Thymus (tissue), 11 donors: Measurements from ENCODE around the gene CHIC1. TPM values are rescaled to one million over a fixed set of nuclear protein-coding genes. Genes with fewer than 3 reads are reported as not detected.
"Not testable (repeated sequence)": the region's sequence is repeated elsewhere in the genome, so short reads cannot be mapped to it uniquely, and the experiment has no call there.

Experiments
- DNase-seq, 9 donors: peaks; one replicate each; pipeline ENCODE4 v3.0.0-alpha.2; 2013; ENCODE audit warnings: low spot score in 9 of 9, low read depth in 6 of 9, missing footprints in 1 of 9
- H3K27ac ChIP-seq, 2 donors: one replicate each; pipeline ENCODE4 v1.5.1; 2013; ENCODE audit warnings: control low read depth in 1 of 2, low read depth in 1 of 2, low read length in 1 of 2, mild to moderate bottlenecking in 1 of 2, moderate library complexity in 1 of 2
- H3K27me3 ChIP-seq, 2 donors: one replicate each; pipeline ENCODE4 v1.5.1; 2013; ENCODE audit warnings: low read length in 1 of 2; ENCODE audit not compliant: control insufficient read depth in 2 of 2, insufficient read depth in 1 of 2
- H3K36me3 ChIP-seq, 2 donors: one replicate each; pipeline ENCODE4 v1.5.1; 2013; ENCODE audit warnings: low read length in 1 of 2, mild to moderate bottlenecking in 1 of 2, moderate library complexity in 1 of 2; ENCODE audit not compliant: control insufficient read depth in 2 of 2, insufficient read depth in 2 of 2
- H3K4me1 ChIP-seq, 2 donors: one replicate each; pipeline ENCODE4 v1.5.1; 2013; ENCODE audit warnings: low read length in 2 of 2; ENCODE audit not compliant: control insufficient read depth in 2 of 2, insufficient read depth in 2 of 2
- H3K4me3 ChIP-seq, 2 donors: one replicate each; pipeline ENCODE4 v1.5.1; 2013; ENCODE audit warnings: low read length in 2 of 2, control low read depth in 1 of 2, mild to moderate bottlenecking in 1 of 2
- H3K9me3 ChIP-seq, 2 donors: one replicate each; pipeline ENCODE4 v1.5.1; 2013; ENCODE audit warnings: low read length in 1 of 2, mild to moderate bottlenecking in 1 of 2; ENCODE audit not compliant: control insufficient read depth in 2 of 2, insufficient read depth in 1 of 2
- WGBS: extraction: QIAGEN DNeasy Blood & Tissue Kit; methylation state at CpG from one replicate; pipeline ENCODE4 v1.1.7; 2013; 5-methylcytosine and 5-hydroxymethylcytosine counted together
- polyA plus RNA-seq: library from polyadenylated mRNA; stranded (reverse); fragments of 200-250 nt; gene quantifications from one replicate; pipeline ENCODE4 v1.2.3, GENCODE V29; 2013
- total RNA-seq: library from RNA; stranded (reverse); fragments of 120-200 nt; gene quantifications from one replicate; pipeline ENCODE4 v1.2.4, GENCODE V29; 2013
- donor health status: healthy.

CHIC1 gene
- total and polyA plus RNA-seq, 2 donors: 3.7 to 5.1 TPM

GRCh38 chrX:73563738-73564068 is 706 bp downstream of the CHIC1 start:
- peak overlapping the region; percentile 83 to 89 for H3K27ac ChIP-seq
- no peaks in the 10 kb centered on the region for H3K9me3 ChIP-seq
- H3K4me3 ChIP-seq: peak overlapping the region; percentile 61 to 65
- WGBS: 4% methylated on average over 3 of the region's 3 CpGs
- no peaks in the 10 kb centered on the region for H3K4me1 ChIP-seq
- peak in 3 of 9 donors; percentile 8 to 34 (median 28) for DNase-seq
- H3K27me3 ChIP-seq: no peaks in the 10 kb centered on the region
- no peaks in the 10 kb centered on the region for H3K36me3 ChIP-seq

- Histone ChIP-seq H3K27me3 (no peaks in the 10 kb centered on the region), H3K4me1 (no peaks in the 10 kb centered on the region), H3K4me3 (no peak overlapping the region), H3K36me3 (no peaks in the 10 kb centered on the region), H3K9me3 (no peaks in the 10 kb centered on the region), H3K27ac (no peak overlapping the region)
- WGBS: 93% methylated on average over 2 of the region's 2 CpGs
- no peak for DNase-seq
Observed at GRCh38 chrX:73577361-73577760, 14.4 kb downstream of the CHIC1 start.

DNA sequence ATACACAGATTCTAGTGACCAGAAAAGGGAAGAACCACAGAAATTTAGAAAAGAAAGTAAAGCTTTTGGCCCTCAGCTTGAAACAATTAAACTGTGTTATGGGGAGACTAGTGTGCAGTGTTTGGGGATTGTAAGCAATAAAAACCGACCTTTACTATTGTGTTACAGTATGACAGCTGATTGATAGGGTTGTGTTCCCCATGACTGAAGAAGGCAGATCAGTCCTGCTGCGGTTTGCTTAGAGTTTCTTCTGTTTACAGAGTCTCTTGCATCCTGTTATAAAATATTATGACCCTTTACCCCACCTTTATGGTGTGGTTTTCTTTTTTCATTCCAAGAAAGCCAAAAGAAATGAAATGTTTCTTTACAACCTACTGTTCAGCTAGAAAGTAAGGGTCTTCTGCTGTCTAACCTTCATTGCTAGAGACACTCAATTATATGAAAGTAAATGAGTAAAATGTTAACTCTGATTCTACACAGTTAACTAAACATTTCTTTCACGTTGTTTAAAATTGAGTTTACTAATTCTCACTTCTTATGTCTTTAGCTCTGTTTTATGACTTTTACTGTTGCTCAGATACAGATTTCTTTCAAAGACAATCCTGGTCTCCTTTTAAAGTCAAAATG is 18.1 kb downstream of the CHIC1 start:
- Histone ChIP-seq H3K27me3 (no peaks in the 10 kb centered on the region), H3K27ac (no peak overlapping the region), H3K4me3 (no peak overlapping the region), H3K36me3 (no peaks in the 10 kb centered on the region), H3K9me3 (no peaks in the 10 kb centered on the region), H3K4me1 (no peaks in the 10 kb centered on the region)
- no peak for DNase-seq
- WGBS: 47% methylated on average over 3 of the region's 3 CpGs

- not testable (repeated sequence) for DNase-seq, H3K36me3 ChIP-seq, H3K27ac ChIP-seq, H3K9me3 ChIP-seq, H3K4me1 ChIP-seq, H3K4me3 ChIP-seq, H3K27me3 ChIP-seq
- WGBS: 97% methylated on average over 1 of the region's 1 CpG
Observed at GRCh38 chrX:73597758-73598157, 34.8 kb downstream of the CHIC1 start.

DNA sequence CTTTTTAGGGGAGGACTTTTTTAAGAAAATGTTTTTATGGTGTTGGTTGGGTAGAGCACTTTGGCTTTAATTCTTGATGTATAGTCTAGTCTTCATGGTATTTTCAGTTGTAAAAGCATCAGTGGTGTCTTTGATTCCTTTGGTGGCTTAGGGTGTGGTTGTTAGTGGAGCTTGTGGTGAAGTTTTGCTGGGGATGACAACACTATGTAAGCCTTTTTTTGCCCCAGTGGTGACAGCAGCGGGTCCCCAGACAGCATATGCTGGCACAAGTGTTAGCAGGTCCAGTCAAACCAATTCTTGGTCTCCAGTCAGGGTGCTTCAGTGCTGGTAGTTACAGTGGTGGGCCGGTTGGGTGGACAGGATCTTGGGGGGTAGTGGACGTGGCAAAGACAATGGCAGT is 52.0 kb downstream of the CHIC1 start:
- 94% methylated on average over 3 of the region's 3 CpGs for WGBS
- H3K27me3 ChIP-seq: no peaks in the 10 kb centered on the region
- H3K9me3 ChIP-seq: no peaks in the 10 kb centered on the region
- no peaks in the 10 kb centered on the region for H3K36me3 ChIP-seq
- no peak overlapping the region for H3K27ac ChIP-seq
- no peak overlapping the region for H3K4me3 ChIP-seq
- no peaks in the 10 kb centered on the region for H3K4me1 ChIP-seq
- peak in 1 of 9 donors; percentile 4 for DNase-seq

DNA sequence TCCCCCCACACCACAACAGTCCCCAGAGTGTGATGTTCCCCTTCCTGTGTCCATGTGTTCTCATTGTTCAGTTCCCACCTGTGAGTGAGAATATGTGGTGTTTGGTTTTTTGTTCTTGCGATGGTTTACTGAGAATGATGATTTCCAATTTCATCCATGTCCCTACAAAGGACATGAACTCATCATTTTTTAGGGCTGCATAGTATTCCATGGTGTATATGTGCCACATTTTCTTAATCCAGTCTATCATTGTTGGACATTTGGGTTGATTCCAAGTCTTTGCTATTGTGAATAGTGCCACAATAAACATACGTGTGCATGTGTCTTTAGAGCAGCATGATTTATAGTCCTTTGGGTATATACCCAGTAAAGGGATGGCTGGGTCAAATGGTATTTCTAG is 78.7 kb downstream of the CHIC1 start:
- H3K4me1 ChIP-seq, H3K27me3 ChIP-seq, DNase-seq, H3K9me3 ChIP-seq, H3K36me3 ChIP-seq, H3K4me3 ChIP-seq, H3K27ac ChIP-seq: not testable (repeated sequence)
- whole genome bisulfite sequencing: 100% methylated on average over 2 of the region's 2 CpGs

DNA sequence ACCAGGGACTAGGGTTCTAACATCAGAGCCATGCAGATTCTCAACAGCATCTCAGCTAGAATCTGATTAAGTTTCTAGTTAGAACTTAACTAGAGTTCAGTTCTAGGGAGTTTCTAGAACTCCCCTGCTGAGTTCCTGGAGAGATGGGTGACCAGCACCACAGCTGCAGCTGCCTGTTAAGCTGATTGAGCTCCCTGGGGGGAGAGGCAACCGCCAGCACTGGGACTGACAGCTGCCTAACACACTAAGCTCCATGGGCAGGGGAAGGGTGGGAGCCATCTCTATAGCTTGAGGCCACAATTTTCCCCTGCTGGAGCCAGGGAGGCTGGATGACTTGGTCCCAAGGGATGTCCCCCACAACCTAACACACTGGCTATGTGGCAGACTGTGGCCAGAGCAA is 84.2 kb downstream of the CHIC1 start:
- H3K4me1 ChIP-seq: no peaks in the 10 kb centered on the region
- no peak overlapping the region for H3K4me3 ChIP-seq
- no peak for DNase-seq
- peaks cover 0 to 6% of the 10 kb centered on the region in 2 donors for H3K9me3 ChIP-seq
- H3K27me3 ChIP-seq: no peaks in the 10 kb centered on the region
- H3K27ac ChIP-seq: no peak overlapping the region
- WGBS: 94% methylated on average over 1 of the region's 1 CpG
- no peaks in the 10 kb centered on the region for H3K36me3 ChIP-seq

- Histone ChIP-seq H3K9me3 (peaks cover 0 to 6% of the 10 kb centered on the region in 2 donors), H3K4me3 (no peak overlapping the region)
Observed at GRCh38 chrX:73647632-73648322, 84.8 kb downstream of the CHIC1 start.

DNA sequence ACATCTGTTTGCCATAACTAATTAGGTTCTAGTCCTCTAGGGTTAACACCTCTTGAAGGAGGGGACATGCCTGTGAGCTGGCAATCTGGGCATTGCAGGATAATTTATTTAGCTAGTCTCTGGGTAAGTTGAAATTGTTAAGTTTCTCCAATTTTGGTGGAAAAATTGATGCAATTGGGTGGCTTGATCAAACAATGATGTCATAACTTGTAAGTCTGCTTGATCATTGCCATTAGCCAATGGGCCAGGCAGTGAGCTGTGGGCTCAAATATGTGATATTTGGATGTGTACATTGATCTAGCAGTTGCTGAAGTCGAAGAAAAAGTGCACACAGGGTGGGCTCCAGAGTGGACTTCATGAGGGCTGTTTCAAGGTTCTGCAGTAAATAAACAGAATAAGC is 98.3 kb downstream of the CHIC1 start:
- H3K36me3 ChIP-seq, H3K4me3 ChIP-seq, DNase-seq, H3K9me3 ChIP-seq, H3K27ac ChIP-seq, H3K27me3 ChIP-seq, H3K4me1 ChIP-seq: not testable (repeated sequence)
- WGBS: 92% methylated on average over 1 of the region's 1 CpG

More at GRCh38 chrX:73647632-73648322, 84.8 kb downstream of the CHIC1 start:
- DNase-seq: no peak
- Histone ChIP-seq H3K36me3 (no peaks in the 10 kb centered on the region), H3K4me1 (no peaks in the 10 kb centered on the region), H3K27me3 (no peaks in the 10 kb centered on the region), H3K27ac (no peak overlapping the region)
